Measurements from ENCODE around the gene CAMTA1.

The CAMTA1 gene

GRCh38 chr1:7719468-7720094, 934.3 kb downstream of the CAMTA1 start:
- TF ChIP-seq CTCF (IDR thresholded peaks at IDR 0.05; ENCODE audit: borderline replicate concordance, insufficient read depth, low read depth, low read length) = no peak
- no peak overlapping the region for H3K4me3 ChIP-seq (ENCODE audit: low read depth, low read length)

DNA sequence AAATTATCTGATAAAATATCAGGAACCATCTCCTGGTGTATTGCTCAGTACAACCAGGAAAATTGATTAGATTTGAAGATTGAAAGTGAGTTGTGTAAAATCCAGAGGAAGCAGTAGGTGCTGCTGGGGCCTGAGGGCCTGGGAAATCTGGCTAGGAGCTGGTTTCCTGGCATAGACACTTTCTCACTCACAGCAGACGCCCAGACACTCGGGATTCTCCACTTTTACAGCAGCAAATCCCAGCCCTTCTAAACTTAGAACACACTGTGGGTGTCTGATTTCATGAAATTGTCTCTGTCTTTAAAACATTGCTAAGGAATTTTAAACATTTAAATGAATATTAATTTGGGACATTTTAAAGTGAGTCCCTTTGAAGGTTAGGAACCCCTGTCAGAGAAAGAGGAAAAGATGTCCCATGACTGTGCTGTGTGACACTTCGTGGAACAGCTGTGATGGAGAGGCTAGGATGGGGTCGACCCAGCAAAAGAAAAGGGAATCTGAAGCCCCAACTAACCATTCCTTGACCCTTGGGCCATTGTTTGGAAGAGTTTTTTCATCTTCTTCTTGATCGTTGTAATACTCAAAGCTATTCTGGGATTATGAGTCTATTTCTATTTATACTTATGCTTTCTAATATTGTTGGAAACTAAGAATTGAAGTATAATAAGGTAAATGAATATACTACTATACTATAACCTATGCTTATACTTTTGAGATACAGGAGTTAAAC, 936.9 kb downstream of the CAMTA1 start:
- no peak for TF ChIP-seq CTCF (IDR thresholded peaks at IDR 0.05; ENCODE audit: borderline replicate concordance, insufficient read depth, low read depth, low read length)
- H3K4me3 ChIP-seq (ENCODE audit: low read depth, low read length) = no peak overlapping the region

- no peak overlapping the region for H3K4me3 ChIP-seq (ENCODE audit: low read depth, low read length)
- TF ChIP-seq CTCF (IDR thresholded peaks at IDR 0.05; ENCODE audit: borderline replicate concordance, insufficient read depth, low read depth, low read length) = no peak
Observed at GRCh38 chr1:7722670-7723012, 937.4 kb downstream of the CAMTA1 start.

GRCh38 chr1:7726623-7727022, 941.4 kb downstream of the CAMTA1 start:
- H3K4me3 ChIP-seq (ENCODE audit: low read depth, low read length) = no peak overlapping the region
- no peak for TF ChIP-seq CTCF (IDR thresholded peaks at IDR 0.05; ENCODE audit: borderline replicate concordance, insufficient read depth, low read depth, low read length)

GRCh38 chr1:7727809-7728471, 942.7 kb downstream of the CAMTA1 start:
- no peak for TF ChIP-seq CTCF (IDR thresholded peaks at IDR 0.05; ENCODE audit: borderline replicate concordance, insufficient read depth, low read depth, low read length)

DNA sequence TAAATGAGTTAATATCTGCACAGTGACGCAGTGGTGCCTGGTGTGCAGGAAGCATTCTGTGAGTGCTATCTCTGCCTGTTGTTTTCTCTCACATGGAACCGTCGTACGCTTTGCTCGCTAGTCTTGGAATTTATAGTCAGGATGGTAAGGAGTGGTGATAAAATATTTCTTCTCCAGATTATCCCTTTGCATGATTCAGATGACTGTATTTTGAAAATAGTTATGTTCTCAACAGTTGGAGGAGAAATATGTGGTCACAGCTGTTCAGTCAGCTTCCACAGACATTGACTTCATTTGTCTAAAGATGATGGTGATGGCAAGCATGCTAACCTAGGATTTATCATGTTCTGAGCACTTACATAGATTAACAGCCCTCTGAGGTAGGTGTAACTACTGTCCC, 944.5 kb downstream of the CAMTA1 start:
- no peak overlapping the region for H3K4me3 ChIP-seq (ENCODE audit: low read depth, low read length)
- TF ChIP-seq CTCF (IDR thresholded peaks at IDR 0.05; ENCODE audit: borderline replicate concordance, insufficient read depth, low read depth, low read length) = no peak

More at GRCh38 chr1:7727809-7728471, 942.7 kb downstream of the CAMTA1 start:
- H3K4me3 ChIP-seq (ENCODE audit: low read depth, low read length) = no peak overlapping the region
